PFSK-1 (cell line): ENCODE results near the gene DHFR2. TPM values are rescaled to one million over a fixed set of nuclear protein-coding genes. Genes with fewer than 3 reads are reported as not detected.

Experiments used
- FOXP2 ChIP-seq: optimal IDR thresholded peaks from 2 replicates; pipeline ENCODE3; 2011; ENCODE audit warnings: borderline replicate concordance, control low read depth, inconsistent platforms; ENCODE audit not compliant: insufficient read depth; ENCODE audit errors: extremely low read length, extremely low read depth
- POLR2AphosphoS5 ChIP-seq: IDR thresholded peaks from 2 replicates; pipeline ENCODE4 v1.6.1; 2012; ENCODE audit warnings: low read depth, mild to moderate bottlenecking, control low read depth, low read length, moderate library complexity
- SIN3A ChIP-seq: IDR thresholded peaks from 2 replicates; pipeline ENCODE4 v1.6.1; 2012; ENCODE audit warnings: mild to moderate bottlenecking, low read length, moderate library complexity, borderline replicate concordance; ENCODE audit not compliant: insufficient read depth
- TAF1 ChIP-seq: IDR thresholded peaks from 2 replicates; pipeline ENCODE4 v1.6.1; 2012; ENCODE audit warnings: low read length, control low read depth, borderline replicate concordance; ENCODE audit not compliant: insufficient read depth
- polyA plus RNA-seq: library from polyadenylated mRNA; unstranded; fragments of >200 nt; gene quantifications from one replicate; pipeline ENCODE4 v1.2.1, GENCODE V29; 2012; ENCODE audit warnings: low read depth, missing spikeins; ENCODE audit not compliant: insufficient read length
- TF ChIP-seq, protein P1 (sequence below), 2 experiments: IDR thresholded peaks; 2 replicates each; pipeline versions ENCODE4 v1.6.1 to v1.8.0; 2011 to 2012; ENCODE audit warnings: low read depth in 2 of 2, low read length in 2 of 2, control low read depth in 1 of 2, inconsistent platforms in 1 of 2, mild to moderate bottlenecking in 1 of 2, moderate library complexity in 1 of 2; ENCODE audit not compliant: insufficient read depth in 1 of 2

DHFR2 gene
- 0.59 TPM for polyA plus RNA-seq

DNA sequence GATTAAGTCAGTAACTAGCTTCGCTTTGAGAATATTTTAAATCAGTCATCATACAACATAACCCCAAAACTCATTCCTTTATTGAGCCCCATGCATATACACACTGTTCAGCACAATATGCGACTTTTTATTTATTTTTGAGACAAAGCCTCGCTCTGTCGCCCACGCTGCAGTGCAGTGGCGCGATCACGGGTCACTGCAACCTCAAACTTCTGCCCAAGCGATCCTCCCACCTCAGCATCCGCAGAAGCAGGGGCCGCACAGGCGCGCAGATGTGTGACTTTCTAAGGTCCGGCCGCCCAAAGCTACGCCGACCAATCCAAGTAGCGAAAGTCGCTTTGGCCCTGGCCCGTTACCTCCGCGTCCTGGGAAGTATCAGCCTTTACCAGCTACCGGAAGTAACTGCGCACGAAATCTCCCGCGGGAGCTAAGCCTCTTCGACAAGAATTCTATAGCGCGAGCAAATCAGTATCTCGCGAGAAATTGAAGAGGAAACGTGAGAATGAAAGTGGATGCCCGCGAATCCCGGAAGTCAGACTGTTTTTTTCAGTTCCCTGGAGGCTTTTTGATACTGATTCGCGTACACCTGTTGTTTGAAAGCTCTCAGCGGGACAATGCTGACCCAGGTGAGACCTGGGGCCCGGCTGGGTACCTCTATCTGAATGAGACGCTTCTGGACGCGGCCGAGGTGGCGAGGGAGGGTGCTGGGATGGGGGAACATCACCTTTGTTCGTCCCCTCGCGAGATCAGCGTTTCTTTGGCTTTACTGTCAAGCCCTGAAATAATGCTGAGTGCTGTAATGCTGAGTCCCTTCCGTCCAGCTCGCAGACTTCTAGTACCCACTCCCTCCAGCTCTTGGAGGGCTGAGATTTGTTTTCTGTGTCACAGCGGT lies at the start of gene DHFR2, which contains the start of gene NSUN3:
Gene DHFR2 (minus strand): TSS at position 404 of the 892 bp plus-strand sequence. CDS start 1,405 bp downstream, outside the sequence.
Gene NSUN3 (plus strand): TSS at position 549 of the 892 bp plus-strand sequence. CDS start 66 bp downstream, at position 615.
- no peak; the same call in 1 of the 2 replicates for TF ChIP-seq SIN3A
- TF ChIP-seq POLR2AphosphoS5 = peak; percentile 69; the same call in 1 of the 2 replicates

DNA sequence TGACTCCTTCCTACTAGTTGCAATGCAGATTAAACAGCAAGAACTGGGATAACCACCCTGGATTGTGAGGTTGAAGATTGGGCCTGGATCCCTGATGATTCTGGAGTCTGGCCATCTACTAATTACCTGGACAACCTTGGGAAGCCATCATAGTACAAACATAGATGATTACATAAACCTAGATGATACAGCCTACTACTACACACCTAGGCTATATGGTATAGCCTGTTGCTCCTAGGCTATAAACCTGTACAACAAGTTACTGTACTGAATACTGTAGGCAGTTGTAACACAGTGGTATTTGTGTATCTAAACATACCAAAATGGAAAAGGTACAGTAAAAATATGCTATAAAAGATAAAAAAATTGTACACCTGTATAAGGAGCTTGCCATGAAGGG lies 48.1 kb upstream of the DHFR2 start:
- TF ChIP-seq POLR2AphosphoS5 (no peak), FOXP2 (no peak), SIN3A (no peak), TAF1 (no peak)
- TF ChIP-seq, protein P1, sequence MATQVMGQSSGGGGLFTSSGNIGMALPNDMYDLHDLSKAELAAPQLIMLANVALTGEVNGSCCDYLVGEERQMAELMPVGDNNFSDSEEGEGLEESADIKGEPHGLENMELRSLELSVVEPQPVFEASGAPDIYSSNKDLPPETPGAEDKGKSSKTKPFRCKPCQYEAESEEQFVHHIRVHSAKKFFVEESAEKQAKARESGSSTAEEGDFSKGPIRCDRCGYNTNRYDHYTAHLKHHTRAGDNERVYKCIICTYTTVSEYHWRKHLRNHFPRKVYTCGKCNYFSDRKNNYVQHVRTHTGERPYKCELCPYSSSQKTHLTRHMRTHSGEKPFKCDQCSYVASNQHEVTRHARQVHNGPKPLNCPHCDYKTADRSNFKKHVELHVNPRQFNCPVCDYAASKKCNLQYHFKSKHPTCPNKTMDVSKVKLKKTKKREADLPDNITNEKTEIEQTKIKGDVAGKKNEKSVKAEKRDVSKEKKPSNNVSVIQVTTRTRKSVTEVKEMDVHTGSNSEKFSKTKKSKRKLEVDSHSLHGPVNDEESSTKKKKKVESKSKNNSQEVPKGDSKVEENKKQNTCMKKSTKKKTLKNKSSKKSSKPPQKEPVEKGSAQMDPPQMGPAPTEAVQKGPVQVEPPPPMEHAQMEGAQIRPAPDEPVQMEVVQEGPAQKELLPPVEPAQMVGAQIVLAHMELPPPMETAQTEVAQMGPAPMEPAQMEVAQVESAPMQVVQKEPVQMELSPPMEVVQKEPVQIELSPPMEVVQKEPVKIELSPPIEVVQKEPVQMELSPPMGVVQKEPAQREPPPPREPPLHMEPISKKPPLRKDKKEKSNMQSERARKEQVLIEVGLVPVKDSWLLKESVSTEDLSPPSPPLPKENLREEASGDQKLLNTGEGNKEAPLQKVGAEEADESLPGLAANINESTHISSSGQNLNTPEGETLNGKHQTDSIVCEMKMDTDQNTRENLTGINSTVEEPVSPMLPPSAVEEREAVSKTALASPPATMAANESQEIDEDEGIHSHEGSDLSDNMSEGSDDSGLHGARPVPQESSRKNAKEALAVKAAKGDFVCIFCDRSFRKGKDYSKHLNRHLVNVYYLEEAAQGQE (IDR thresholded peaks at IDR 0.05; ENCODE audit: insufficient read depth in 1 of 2, low read depth in 2 of 2, low read length in 2 of 2) = no peak

DNA sequence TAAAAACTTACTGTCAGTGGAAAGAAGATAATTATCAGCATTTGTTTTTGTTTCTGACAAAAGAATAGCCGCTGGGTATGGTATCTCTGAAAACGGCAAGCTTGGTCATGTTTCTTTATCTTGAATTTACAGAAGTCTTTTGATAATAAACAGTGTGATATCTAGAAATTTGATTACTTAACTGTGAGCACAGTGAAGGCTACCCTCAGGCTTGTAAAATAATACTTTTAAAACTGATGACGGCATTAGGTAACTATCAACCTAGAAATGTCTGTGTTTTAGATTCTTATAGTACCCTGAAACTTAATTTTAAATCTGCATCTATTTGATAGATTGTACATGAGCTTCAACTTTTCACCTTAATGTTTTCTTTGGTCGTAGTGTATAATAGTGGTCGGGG lies 43.6 kb upstream of the DHFR2 start:
- TF ChIP-seq TAF1 = no peak
- TF ChIP-seq FOXP2 = no peak
- no peak for TF ChIP-seq POLR2AphosphoS5
- TF ChIP-seq, protein P1 (IDR thresholded peaks at IDR 0.05; ENCODE audit: insufficient read depth in 1 of 2, low read depth in 2 of 2, low read length in 2 of 2) = no peak
- no peak for TF ChIP-seq SIN3A

DNA sequence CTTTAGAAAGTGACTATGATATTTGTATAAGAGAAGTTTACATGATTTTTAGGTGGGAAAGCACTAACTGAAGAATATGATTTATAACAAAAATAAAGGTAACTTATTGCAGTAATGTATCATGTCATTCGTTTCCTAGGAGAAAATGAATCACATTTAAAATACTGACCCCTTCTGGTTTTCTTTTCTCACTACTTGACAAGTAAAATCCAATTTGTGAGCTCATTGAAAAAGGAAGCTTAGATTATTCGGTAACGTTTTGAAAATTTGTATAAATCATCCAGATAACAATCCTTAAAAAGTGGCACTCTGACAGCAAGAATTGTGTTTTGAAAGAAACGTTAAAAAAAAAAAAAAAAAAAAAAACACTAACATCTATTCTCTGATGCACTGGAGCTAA lies 39.1 kb upstream of the DHFR2 start:
- TF ChIP-seq, protein P1 (IDR thresholded peaks at IDR 0.05; ENCODE audit: insufficient read depth in 1 of 2, low read depth in 2 of 2, low read length in 2 of 2) = no peak

DNA sequence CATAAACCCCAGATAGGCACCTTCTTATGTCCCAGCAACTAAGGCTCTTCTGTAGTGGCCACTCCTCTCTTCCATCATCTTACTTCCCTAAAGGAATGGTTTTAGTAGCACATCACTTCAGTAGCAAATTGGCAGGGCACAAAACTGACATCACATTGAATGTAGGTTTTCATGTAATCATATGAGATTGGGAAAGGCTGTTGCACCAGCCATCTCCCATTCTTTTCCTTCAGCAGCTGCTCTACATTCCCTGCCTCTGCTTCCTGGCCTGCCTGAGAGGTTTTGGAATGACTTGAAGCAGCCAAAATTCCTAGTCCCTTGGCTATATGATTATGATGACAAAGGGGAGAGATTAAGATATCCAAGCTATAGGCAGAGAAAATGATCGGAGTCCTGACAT lies 36.6 kb upstream of the DHFR2 start:
- TF ChIP-seq TAF1 (no peak), POLR2AphosphoS5 (no peak), FOXP2 (no peak), SIN3A (no peak)
- TF ChIP-seq, protein P1 (IDR thresholded peaks at IDR 0.05; ENCODE audit: insufficient read depth in 1 of 2, low read depth in 2 of 2, low read length in 2 of 2) = no peak
